IPS-NIHi7 (cell line): ENCODE results near the gene CASZ1.
A peak's percentile ranks its signal among the peaks of the same experiment; 100 is the strongest.

ENCODE experiments used
- DNase-seq: peaks from one replicate; pipeline ENCODE4 v3.0.0; 2012; ENCODE audit warnings: mixed read lengths; ENCODE audit errors: extremely low spot score

Gene CASZ1

GRCh38 chr1:10671622-10672342, 124.7 kb downstream of the CASZ1 start:
- no peak for DNase-seq

DNA sequence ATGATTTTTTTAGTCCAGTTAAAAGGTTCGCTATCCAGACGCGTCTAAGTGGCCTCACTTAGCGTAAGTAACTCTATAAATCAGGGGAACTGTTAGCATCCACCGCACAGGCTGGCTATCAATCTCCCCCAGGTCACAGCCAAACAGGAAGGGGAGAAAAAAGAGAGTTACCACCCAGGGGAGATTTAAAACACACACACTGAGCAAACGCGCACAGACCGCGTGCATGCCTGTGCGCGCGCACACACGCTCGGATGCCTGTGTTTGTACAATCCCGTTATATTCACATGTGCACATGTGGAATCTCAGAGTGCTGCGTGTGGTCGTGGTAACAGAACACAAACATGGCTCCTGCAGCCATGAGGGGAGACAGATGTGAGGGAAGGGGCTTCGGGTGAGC, 125.4 kb downstream of the CASZ1 start:
- no peak for DNase-seq

- no peak for DNase-seq
Measured at GRCh38 chr1:10670190-10670589, 126.3 kb downstream of the CASZ1 start.

- DNase-seq, result no peak
Measured at GRCh38 chr1:10669570-10669969, 126.9 kb downstream of the CASZ1 start.

DNA sequence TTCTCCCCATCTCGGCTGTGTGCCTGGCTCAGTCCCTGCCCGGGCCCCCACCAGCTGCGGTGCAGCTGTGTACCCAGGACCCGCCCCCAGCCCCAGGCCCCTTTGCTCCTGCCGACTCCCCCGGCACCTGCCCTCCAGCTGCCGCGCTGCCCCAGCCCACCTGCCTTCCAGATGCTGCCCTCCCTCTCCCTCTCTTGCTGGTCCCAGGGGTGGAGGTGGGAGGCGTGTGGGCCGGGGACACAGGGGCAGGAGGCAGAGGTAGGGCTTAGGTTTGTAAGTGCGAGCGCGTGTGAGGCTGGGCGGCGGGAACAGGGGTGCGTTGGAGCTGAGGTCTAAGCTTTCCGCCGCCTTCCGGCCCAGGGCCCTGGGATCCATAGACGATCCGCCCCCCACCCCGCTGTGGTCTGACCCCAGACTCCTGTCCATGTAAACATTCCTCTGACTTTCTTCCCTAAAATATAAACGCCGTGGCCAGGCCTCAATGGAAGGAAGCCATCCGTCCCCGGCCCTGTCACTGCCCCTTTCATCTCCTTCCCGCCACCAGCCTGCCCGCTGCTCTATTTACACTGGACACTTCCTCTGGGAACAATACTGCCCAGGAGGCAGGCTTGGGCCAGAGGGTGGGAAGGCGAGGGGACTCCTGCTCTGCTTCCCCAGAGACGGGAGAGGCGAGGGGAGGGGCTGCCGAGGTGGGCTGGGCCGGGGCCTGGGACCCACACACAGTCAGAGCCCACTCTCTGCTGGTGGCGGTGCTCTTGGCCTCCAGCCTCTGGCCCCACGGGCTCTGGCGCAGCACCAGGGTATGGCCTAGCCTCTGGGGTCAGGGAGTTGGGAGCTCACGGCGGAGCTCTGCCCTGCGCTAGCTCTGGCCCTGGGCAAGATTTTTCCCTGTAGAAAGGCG, 128.3 kb downstream of the CASZ1 start:
- DNase-seq, result no peak

- DNase-seq, result no peak
Measured at GRCh38 chr1:10665930-10666850, 130.3 kb downstream of the CASZ1 start.

- no peak for DNase-seq
Measured at GRCh38 chr1:10665226-10665625, 131.2 kb downstream of the CASZ1 start.

DNA sequence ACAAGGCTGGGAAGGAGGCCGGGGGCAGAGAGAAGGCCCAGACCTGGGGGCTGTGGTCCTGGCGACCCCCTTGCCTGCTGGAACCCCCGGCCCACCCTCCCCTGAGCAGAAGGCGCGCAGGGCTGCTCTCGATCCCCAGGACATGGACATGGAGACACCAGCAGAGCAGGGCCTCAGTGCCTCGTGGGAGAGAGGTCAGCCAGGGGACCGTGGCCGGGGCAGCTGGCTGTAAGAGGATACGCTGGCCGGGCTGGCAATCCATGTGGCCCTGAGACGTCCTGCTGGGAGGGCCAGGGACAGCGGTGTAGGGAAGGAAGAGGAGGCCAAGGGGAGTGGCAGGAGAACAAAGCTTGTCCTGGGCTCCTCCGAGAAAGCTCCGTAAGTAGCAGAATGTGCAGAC, 132.2 kb downstream of the CASZ1 start:
- no peak for DNase-seq

- peak; percentile 87 for DNase-seq
Measured at GRCh38 chr1:10663678-10664035, 132.8 kb downstream of the CASZ1 start.

DNA sequence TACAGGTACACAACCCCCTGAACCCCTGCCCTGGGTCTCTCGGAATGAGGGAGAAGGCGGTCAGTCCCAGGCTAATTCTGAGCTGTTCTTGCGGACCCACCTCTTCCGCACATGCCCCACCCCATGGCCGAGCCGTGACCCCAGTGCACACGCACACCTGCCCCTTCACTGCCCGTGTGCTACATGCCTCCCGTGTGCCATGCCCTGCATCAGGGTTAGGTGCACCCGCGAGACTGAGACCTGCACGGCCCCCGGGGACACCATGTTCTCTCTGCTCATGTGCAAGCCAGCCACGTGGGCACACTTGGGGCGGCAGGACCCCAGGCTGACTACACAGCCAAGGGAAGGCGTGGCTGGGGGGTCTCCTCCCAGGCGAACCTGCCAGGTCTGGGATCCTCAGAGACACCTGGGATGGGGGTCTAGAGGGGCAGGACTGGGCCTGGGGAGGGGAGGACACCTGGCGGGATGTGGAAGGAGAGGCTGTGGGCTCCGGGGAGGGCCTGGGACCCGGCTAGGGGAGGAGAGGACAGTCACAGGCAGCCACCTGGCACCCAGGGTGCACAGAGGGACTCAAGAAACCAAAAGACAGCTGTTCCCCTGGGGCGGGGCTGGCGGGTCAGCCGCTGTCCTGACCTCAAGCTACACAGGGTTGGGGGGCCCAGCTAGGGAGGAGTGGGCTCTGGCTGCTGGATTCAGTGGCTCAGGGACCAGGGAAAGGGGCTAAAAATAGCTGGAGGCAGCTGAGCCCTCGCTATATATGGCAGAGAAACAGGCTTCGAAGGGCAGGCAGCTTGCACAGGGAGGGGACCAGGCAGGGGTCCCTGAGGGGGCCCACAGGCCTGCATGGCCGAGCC, 133.4 kb downstream of the CASZ1 start:
- DNase-seq, result no peak

DNA sequence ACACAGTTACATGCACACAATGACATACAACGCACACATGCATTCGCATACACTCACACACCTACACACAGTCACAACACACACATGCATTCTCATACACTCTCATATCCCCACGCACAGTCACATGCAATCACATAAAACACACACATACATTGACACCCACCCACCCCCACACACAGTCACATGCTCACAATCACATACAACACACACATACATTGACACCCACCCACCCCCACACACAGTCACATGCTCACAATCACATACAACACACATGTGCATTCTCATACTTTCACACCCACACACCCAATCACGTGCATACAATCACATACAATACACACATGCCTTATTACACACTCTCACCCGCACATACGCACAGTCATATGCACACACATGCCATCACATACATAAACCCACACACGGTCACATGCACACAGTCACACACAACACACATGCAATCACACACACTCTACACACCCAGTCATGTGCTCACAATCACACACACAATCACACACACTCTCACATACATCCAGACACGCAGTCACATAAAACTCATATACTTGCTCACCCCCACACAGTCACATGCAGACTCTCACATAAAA, 134.3 kb downstream of the CASZ1 start:
- no peak for DNase-seq

DNA sequence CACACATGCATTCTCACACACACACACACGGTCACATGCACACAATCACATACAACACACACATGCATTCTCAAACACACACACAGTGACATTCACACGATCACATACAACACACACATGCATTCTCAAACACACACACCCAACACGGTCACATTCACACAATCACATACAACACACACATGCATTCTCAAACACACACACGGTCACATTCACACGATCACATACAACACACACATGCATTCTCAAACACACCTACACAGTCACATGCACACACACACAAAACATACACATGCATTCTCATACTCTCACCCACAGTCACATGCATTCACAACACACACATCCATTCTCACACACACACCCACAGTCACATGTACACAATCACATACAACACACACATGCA, 135.0 kb downstream of the CASZ1 start:
- no peak for DNase-seq

DNA sequence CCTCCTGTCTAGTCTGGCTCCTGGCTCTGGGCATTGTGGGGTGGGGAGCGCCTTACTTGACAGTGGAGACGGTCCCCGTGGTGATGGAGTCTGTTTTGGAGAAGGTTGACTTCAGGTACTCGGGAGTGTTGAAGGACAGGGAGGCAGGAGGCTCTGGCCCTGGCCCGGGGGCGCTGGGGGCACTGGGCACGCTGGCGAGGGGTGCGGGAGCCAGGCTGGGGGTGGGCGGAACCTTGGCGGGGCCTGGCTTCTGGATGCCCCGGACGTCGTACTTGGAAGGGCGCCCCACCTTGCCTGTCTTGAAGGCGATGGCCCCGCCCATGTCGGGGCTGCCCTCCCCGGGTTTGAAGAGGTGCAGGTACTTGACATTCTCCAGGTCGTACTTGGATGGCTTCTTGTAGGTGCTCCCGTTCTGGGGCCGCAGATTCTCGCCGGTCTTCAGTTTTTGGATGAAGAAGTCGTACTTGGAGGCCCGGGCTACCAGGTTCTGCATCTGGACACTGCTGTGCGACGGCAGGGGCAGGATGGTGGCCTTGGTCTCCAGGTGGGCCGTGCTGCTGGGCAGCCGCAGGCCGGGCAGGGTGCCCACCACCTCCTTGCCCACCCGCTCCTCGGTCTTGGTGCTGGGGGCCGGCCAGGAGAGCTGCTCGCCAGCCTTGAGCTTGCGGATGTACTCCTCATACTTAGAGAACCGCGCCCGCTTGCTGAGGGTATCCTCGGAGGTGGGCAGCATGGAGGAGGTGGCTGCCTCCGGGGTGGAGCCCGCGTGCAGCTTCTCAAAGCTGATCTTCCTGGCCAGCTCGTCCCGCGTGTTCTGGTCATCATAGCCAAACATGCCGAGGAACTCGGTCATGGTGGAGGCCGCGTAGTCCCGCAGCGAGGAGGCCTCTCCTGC, 136.6 kb downstream of the CASZ1 start:
- DNase-seq, result no peak

- no peak for DNase-seq
Measured at GRCh38 chr1:10659218-10659617, 137.2 kb downstream of the CASZ1 start.

GRCh38 chr1:10658396-10659066, 137.9 kb downstream of the CASZ1 start:
- DNase-seq, result no peak

- no peak for DNase-seq
Measured at GRCh38 chr1:10657088-10657847, 139.2 kb downstream of the CASZ1 start.

DNA sequence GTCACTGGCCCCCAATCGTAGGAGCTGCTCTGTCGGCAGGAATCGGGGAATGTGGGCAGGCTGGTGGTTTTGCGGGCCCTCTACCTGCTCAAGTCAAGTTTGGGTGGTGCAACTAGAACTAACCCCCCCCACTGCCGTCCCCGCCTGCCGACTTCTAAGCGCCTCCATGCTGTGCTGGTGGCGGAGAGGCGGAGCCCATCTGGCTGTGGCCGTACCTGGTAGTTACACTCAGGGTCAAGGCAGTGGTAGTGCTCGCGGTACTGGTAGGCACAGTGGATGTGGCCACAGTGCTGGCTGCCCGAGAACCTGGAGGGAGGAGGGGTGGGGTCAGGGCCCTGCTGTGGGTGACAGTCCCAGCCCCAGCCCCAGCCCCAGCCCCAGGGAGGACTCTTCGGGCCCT, 140.0 kb downstream of the CASZ1 start:
- DNase-seq, result no peak

GRCh38 chr1:10655002-10655401, 141.4 kb downstream of the CASZ1 start:
- no peak for DNase-seq
